ENCODE data around the gene MEGF11.

- TF ChIP-seq CTCF (IDR thresholded peaks at IDR 0.05) (no peak), POLR2A (IDR thresholded peaks at IDR 0.05) (no peak)
Observed at GRCh38 chr15:66096688-66097058, 156.9 kb downstream of the MEGF11 start.

All from right lobe of liver (tissue), 4 donors.